Naive thymus-derived CD4-positive, alpha-beta T cell (primary cell): ENCODE results near the gene TMEM132E. TPM values are rescaled to one million over a fixed set of nuclear protein-coding genes. Genes with fewer than 3 reads are reported as not detected.
A peak's percentile ranks its signal among the peaks of the same experiment; 100 is the strongest.

Experiments
- ATAC-seq: fragments of 150-1000 bp; cut with Tn5 transposase; 2 replicates; pipeline ENCODE4 v1.10.0; 2021; ENCODE audit warnings: mild to moderate bottlenecking, moderate library complexity
- CTCF ChIA-PET: fragments of 350-600 bp; sonication (Branson Sonifier 250); formaldehyde crosslinking; loops from one replicate; lab custom pipeline; 2021; ENCODE audit warnings: antibody characterized with exemption; lab: Charles Lee
- POLR2A ChIA-PET: fragments of 350-600 bp; sonication (Branson Sonifier 250); formaldehyde crosslinking; loops from one replicate; lab custom pipeline; 2021; ENCODE audit warnings: antibody characterized with exemption, inconsistent platforms; lab: Charles Lee
- DNase-seq, 9 donors: peaks; one replicate each; pipeline versions ENCODE4 v3.0.0 to v3.0.0-alpha.2; 2020 to 2022; ENCODE audit warnings: mixed read lengths in 1 of 9
- H3K27ac ChIP-seq: one replicate; pipeline ENCODE4 v1.7.0; 2013; ENCODE audit warnings: mild to moderate bottlenecking, low read depth, low read length, moderate library complexity
- H3K27me3 ChIP-seq, 2 donors: one replicate each; pipeline ENCODE4 v1.7.0; 2013; ENCODE audit warnings: low read length in 2 of 2, mild to moderate bottlenecking in 2 of 2, moderate library complexity in 2 of 2; ENCODE audit not compliant: control insufficient read depth in 2 of 2, insufficient read depth in 2 of 2
- H3K36me3 ChIP-seq, 3 experiments: 1 replicate in 2 of 3; 2 replicates in 1 of 3; pipeline ENCODE4 v1.7.0; 2013; ENCODE audit warnings: low read length in 3 of 3, mild to moderate bottlenecking in 3 of 3, moderate library complexity in 1 of 3; ENCODE audit not compliant: insufficient read depth in 3 of 3, control insufficient read depth in 2 of 3
- H3K4me1 ChIP-seq, 2 donors: one replicate each; pipeline ENCODE4 v1.7.0; 2013; ENCODE audit warnings: low read length in 2 of 2, mild to moderate bottlenecking in 2 of 2, moderate library complexity in 1 of 2; ENCODE audit not compliant: control insufficient read depth in 2 of 2, insufficient read depth in 2 of 2
- H3K4me3 ChIP-seq: 2 replicates; pipeline ENCODE4 v1.7.0; 2013; ENCODE audit warnings: mild to moderate bottlenecking, low read length
- H3K9me3 ChIP-seq, 3 experiments: 1 replicate in 2 of 3; 2 replicates in 1 of 3; pipeline ENCODE4 v1.7.0; 2013; ENCODE audit warnings: low read length in 3 of 3; ENCODE audit not compliant: control insufficient read depth in 2 of 3
- H3K27ac Mint-ChIP-seq, 9 donors: one replicate each; pipeline ENCODE4 v1.8.0; 2020 to 2022; ENCODE audit warnings: mixed read lengths in 9 of 9, mild to moderate bottlenecking in 8 of 9, moderate library complexity in 5 of 9, inconsistent platforms in 2 of 9
- H3K27me3 Mint-ChIP-seq, 5 donors: one replicate each; pipeline ENCODE4 v1.8.0; 2021 to 2022; ENCODE audit warnings: mixed read lengths in 5 of 5, mild to moderate bottlenecking in 1 of 5
- H3K36me3 Mint-ChIP-seq, 5 donors: one replicate each; pipeline ENCODE4 v1.8.0; 2020 to 2022; ENCODE audit warnings: mixed read lengths in 5 of 5, mild to moderate bottlenecking in 3 of 5, inconsistent platforms in 1 of 5
- H3K4me1 Mint-ChIP-seq, 7 donors: one replicate each; pipeline ENCODE4 v1.8.0; 2020 to 2022; ENCODE audit warnings: mixed read lengths in 7 of 7, mild to moderate bottlenecking in 3 of 7, inconsistent platforms in 1 of 7
- H3K4me3 Mint-ChIP-seq, 10 donors: one replicate each; pipeline ENCODE4 v1.8.0; 2020 to 2022; ENCODE audit warnings: mild to moderate bottlenecking in 10 of 10, mixed read lengths in 10 of 10, moderate library complexity in 6 of 10, inconsistent platforms in 2 of 10
- H3K9me3 Mint-ChIP-seq, 11 donors: one replicate each; pipeline ENCODE4 v1.8.0; 2020 to 2022; ENCODE audit warnings: mixed read lengths in 11 of 11, mild to moderate bottlenecking in 4 of 11, inconsistent platforms in 1 of 11, moderate library complexity in 1 of 11
- intact Hi-C, 2 donors: fragments of 100-400 bp; cut with micrococcal nuclease; formaldehyde crosslinking; loops; one replicate each; pipeline ENCODE4 v1.15.1; 2023
- polyA plus RNA-seq, 2 donors: library from polyadenylated mRNA; unstranded; fragments of 300-500 nt; fragmentation: Illumina TruSeq; gene quantifications; one replicate each; pipeline ENCODE4 v1.2.3, GENCODE V29; 2021
- total RNA-seq, 6 experiments: library from RNA in 5 of 6; stranded (reverse) in 5 of 6; gene quantifications; 1 replicate in 5 of 6; 2 replicates in 1 of 6; pipeline ENCODE4 v1.2.3 and lab custom pipeline; 2021 to 2026

Gene TMEM132E, protein sequence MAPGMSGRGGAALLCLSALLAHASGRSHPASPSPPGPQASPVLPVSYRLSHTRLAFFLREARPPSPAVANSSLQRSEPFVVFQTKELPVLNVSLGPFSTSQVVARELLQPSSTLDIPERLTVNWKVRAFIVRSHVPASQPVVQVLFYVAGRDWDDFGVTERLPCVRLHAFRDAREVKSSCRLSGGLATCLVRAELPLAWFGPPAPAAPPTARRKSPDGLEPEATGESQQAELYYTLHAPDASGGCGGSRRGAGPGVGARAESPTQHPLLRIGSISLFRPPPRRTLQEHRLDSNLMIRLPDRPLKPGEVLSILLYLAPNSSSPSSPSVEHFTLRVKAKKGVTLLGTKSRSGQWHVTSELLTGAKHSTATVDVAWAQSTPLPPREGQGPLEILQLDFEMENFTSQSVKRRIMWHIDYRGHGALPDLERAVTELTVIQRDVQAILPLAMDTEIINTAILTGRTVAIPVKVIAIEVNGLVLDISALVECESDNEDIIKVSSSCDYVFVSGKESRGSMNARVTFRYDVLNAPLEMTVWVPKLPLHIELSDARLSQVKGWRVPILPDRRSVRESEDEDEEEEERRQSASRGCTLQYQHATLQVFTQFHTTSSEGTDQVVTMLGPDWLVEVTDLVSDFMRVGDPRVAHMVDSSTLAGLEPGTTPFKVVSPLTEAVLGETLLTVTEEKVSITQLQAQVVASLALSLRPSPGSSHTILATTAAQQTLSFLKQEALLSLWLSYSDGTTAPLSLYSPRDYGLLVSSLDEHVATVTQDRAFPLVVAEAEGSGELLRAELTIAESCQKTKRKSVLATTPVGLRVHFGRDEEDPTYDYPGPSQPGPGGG (N-terminal part only)
- total RNA-seq = under 1 TPM in 4 of 5 experiments, not detected in 1; 0.10 to 0.89 (median 0.40) TPM
- polyA plus RNA-seq = under 1 TPM; 0.28 to 0.41 TPM
- not detected for total RNA-seq (lab: John Stamatoyannopoulos, UW)

DNA sequence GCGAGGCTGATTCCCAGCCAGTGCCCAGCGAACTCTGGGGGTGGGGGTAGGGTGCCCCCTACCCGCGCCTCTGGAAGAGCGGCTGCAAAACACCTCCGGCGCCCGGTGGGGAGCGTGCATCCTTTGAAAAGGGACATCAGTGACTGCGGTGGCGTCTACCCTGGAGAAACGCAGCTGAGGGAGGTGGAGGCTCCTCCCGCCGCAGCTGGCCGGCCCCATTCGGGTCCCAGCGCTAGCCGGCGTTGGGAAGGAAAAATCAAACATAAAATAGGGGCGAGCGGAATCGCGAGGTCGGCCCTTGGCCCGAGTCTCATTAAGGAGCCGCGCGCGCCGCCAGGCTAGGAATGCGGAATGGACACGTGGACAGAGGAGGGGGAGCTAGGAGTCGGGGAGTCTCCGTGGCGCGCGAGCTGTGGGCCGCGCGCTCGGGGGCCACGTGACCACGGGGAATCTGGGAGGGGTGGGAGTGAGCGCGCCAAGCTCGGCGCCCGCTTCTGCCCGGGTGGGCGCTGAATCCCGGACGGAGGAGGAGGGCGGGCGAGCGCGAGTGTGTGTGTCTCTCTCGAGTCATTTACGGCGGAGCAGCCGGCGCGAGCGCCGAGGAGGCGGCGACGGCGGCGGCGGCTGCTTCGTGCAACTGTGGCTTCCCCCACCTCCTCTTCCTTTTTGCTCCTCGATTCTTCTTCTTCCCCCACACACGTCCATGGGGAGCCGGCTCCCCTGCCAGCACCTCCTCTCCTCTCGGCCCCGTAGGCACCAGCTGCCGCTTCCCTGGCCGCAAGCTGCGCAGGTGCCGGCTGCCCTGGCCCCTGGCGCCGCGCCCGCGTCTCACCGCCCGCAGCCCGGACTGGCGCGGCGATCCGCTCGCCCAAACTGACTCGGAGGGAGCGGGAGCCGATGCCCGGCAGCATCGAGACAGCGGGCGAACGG, at the start of gene TMEM132E:
TMEM132E (plus strand) TSS at position 566 of the 930 bp plus-strand sequence. CDS start 1,495 bp downstream, outside the sequence.
- H3K27me3 Mint-ChIP-seq = peaks cover 58 to 84% (median 75%) of the 10 kb centered on the region in 5 donors
- no peaks in the 10 kb centered on the region for H3K9me3 ChIP-seq
- peak; percentile 18 for ATAC-seq
- H3K36me3 ChIP-seq = no peaks in the 10 kb centered on the region
- DNase-seq = peak in 1 of 9 donors; percentile 27
- H3K36me3 Mint-ChIP-seq = no peaks in the 10 kb centered on the region
- H3K9me3 Mint-ChIP-seq = peaks cover 0 to 4% (median 0%) of the 10 kb centered on the region in 11 donors
- intact Hi-C loops = no loop called here
- ChIA-PET CTCF (no interaction called here), POLR2A (no interaction called here)
- H3K4me1 ChIP-seq = peaks cover 0 to 6% of the 10 kb centered on the region in 2 donors
- peak within 1 kb of the TSS; percentile 59 to 85 (median 78) for H3K4me3 Mint-ChIP-seq
- peaks cover 6 to 16% (median 10%) of the 10 kb centered on the region in 7 donors for H3K4me1 Mint-ChIP-seq
- peak within 1 kb of the TSS; percentile 27 for H3K4me3 ChIP-seq
- H3K27ac Mint-ChIP-seq = peak within 1 kb of the TSS in 1 of 9 donors; percentile 15
- H3K27ac ChIP-seq = no peak within 1 kb of the TSS
- peaks cover 0 to 15% of the 10 kb centered on the region in 2 donors for H3K27me3 ChIP-seq

DNA sequence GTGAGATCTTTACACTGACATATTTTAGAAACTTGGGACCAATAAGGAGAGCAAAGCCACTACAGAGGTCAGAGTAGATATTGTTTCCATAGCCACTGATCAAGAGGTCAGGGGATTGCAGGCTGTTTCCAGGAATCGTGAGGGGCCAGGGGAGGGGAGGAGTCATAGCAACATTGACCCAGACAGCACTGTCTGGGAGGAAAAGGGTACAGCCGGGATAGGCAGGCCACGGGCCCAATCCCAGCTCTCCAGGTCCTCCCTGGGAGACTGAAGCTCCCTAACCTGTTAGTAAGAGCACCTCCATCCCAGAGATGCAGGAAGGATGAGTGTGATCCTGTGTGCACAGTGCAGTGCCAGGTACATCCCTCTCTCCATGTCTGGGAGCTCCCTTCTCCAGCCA, 48.5 kb upstream of the TMEM132E start:
- ChIA-PET POLR2A (no interaction called here), CTCF (interaction anchor here (0.7 kb wide), 1 partner anchor 142 kb away, joined by 3 read pairs; no protein-coding TSS in a partner anchor)
- Mint-ChIP-seq H3K4me1 (peaks cover 0 to 3% (median 0%) of the 10 kb centered on the region in 7 donors), H3K27ac (no peak overlapping the region), H3K36me3 (no peaks in the 10 kb centered on the region), H3K27me3 (peaks cover 46 to 60% (median 56%) of the 10 kb centered on the region in 5 donors), H3K4me3 (no peak overlapping the region), H3K9me3 (peaks cover 0 to 3% (median 0%) of the 10 kb centered on the region in 11 donors)
- no peaks in the 10 kb centered on the region for H3K36me3 ChIP-seq
- no peaks in the 10 kb centered on the region for H3K9me3 ChIP-seq
- H3K27ac ChIP-seq = no peak overlapping the region
- no peak overlapping the region for H3K4me3 ChIP-seq
- ATAC-seq (no peak), DNase-seq (no peak)
- intact Hi-C loops = no loop called here
- no peaks in the 10 kb centered on the region for H3K4me1 ChIP-seq
- H3K27me3 ChIP-seq = peaks cover 0 to 2% of the 10 kb centered on the region in 2 donors

DNA sequence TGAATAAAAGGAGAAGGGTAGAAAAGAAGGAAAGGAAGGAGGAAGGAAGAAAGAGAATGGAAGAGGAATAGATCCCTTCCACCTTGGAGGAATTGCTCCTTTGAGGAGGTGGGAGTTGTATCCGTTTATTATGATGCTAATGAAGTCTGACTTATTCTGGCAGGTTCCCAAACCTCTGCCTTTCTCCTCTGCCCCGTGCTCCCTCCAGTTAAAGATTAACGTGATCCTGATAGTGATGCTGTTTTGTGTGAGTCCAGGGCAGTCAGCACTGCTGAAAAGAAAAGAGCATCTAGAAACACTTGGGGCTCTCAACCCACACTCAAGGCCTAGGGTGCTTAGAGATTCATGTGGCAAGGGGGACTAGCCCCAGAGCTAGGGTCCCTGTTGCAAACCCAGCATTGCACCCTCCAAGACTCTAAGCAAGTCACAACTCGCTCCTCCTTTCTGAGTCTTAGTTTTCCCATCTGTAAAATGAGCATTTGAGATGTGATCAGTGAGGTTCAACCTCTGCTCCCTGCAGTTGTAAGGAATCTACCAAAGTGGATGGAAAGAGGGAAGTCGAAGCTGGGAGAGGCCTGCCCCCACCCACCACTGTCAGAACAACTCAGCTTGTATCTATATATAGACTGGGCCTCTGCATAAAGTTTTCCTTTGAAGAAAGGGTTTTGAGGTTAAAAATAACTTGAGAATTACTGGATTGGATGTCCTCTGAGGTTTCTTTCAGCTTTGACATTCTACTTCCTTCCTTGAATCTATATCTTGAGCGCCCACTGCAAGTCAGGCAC, 46.9 kb upstream of the TMEM132E start:
- H3K4me3 ChIP-seq = no peak overlapping the region
- Mint-ChIP-seq H3K9me3 (peaks cover 0 to 3% (median 0%) of the 10 kb centered on the region in 11 donors), H3K4me1 (peaks cover 0 to 3% (median 0%) of the 10 kb centered on the region in 7 donors), H3K4me3 (no peak overlapping the region), H3K36me3 (no peaks in the 10 kb centered on the region), H3K27ac (no peak overlapping the region), H3K27me3 (peaks cover 54 to 71% (median 62%) of the 10 kb centered on the region in 5 donors)
- ATAC-seq (no peak), DNase-seq (no peak)
- H3K9me3 ChIP-seq = no peaks in the 10 kb centered on the region
- ChIA-PET CTCF (no interaction called here), POLR2A (no interaction called here)
- intact Hi-C loops = no loop called here
- no peaks in the 10 kb centered on the region for H3K36me3 ChIP-seq
- no peaks in the 10 kb centered on the region for H3K4me1 ChIP-seq
- no peak overlapping the region for H3K27ac ChIP-seq
- H3K27me3 ChIP-seq = peaks cover 0 to 3% of the 10 kb centered on the region in 2 donors

DNA sequence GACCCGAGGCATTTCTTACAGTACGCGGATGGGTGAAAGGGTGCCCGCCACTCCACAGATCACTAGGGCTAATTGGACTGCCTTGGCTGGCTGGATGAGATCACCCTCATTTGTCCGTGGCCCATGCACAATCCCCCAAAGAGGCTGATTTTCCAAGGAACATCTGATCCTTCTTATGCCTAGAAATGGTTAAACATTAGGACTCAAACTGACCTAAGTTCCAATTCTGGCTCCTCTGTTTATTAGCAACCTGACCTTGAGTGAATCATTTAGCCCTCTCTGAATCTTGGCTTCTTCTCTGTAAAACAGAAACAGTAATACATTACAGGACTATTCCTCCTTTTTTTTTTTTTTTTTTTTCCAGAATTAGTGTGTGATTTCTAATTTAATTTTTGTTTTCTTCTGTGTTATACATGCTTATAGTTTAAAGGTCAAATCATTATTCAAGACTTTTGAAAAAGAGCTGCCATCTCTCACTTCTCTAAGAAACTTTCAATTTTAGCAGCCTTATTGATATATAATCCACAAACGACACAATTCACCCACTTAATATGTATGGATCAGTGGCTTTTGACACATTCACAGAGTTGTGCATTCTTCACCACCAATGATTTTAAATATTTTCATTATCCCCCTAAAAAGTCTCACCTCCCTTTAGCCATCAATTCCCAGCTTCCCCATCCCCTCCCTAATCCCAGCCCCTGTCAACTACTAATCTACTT, 45.4 kb upstream of the TMEM132E start:
- no peaks in the 10 kb centered on the region for H3K36me3 ChIP-seq
- H3K4me1 ChIP-seq = no peaks in the 10 kb centered on the region
- Mint-ChIP-seq H3K36me3 (no peaks in the 10 kb centered on the region), H3K27me3 (peaks cover 43 to 65% (median 57%) of the 10 kb centered on the region in 5 donors), H3K9me3 (peaks cover 0 to 3% (median 0%) of the 10 kb centered on the region in 11 donors), H3K4me1 (no peaks in the 10 kb centered on the region), H3K27ac (no peak overlapping the region), H3K4me3 (no peak overlapping the region)
- ATAC-seq (no peak), DNase-seq (no peak)
- POLR2A ChIA-PET = no interaction called here
- H3K9me3 ChIP-seq = no peaks in the 10 kb centered on the region
- H3K4me3 ChIP-seq = no peak overlapping the region
- intact Hi-C loops = no loop called here
- CTCF ChIA-PET = no interaction called here
- peaks cover 0 to 3% of the 10 kb centered on the region in 2 donors for H3K27me3 ChIP-seq
- H3K27ac ChIP-seq = no peak overlapping the region

DNA sequence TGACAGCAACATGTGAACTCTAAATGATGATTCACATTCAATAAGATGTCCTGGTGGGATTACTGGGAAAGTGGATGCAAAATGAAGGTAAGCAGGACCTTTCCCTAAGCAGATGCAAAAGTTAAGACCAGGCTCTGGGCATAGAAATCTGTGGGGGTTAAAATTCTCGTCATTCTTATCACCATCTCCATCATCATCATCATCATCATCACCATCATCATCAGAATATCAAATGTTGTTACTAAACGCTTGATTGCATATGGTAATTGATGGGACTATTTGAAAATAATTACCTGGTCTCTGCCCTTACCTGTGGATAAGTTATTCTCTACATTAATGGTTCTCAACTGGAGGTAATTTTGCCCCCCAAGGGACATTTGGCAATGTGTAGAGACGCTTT, 41.9 kb upstream of the TMEM132E start:
- H3K4me3 Mint-ChIP-seq = no peak overlapping the region
- Histone ChIP-seq H3K9me3 (no peaks in the 10 kb centered on the region), H3K27ac (no peak overlapping the region), H3K4me1 (no peaks in the 10 kb centered on the region), H3K4me3 (no peak overlapping the region), H3K27me3 (peaks cover 0 to 3% of the 10 kb centered on the region in 2 donors), H3K36me3 (no peaks in the 10 kb centered on the region)
- H3K4me1 Mint-ChIP-seq = no peaks in the 10 kb centered on the region
- no peak overlapping the region for H3K27ac Mint-ChIP-seq
- CTCF ChIA-PET = no interaction called here
- no peak for DNase-seq
- ATAC-seq = no peak
- no peaks in the 10 kb centered on the region for H3K9me3 Mint-ChIP-seq
- POLR2A ChIA-PET = no interaction called here
- H3K36me3 Mint-ChIP-seq = no peaks in the 10 kb centered on the region
- intact Hi-C loops = no loop called here
- H3K27me3 Mint-ChIP-seq = peaks cover 29 to 54% (median 51%) of the 10 kb centered on the region in 5 donors
